Mesothelial cell of epicardium (in vitro differentiated cells): ENCODE data around the gene DNA2. TPM values are rescaled to one million over a fixed set of nuclear protein-coding genes. Genes with fewer than 3 reads are reported as not detected.
A peak's percentile ranks its signal among the peaks of the same experiment; 100 is the strongest.

Experiments used
- DNase-seq, 2 experiments: peaks; one replicate each; pipeline ENCODE4 v3.0.0; 2021; ENCODE audit warnings: low spot score in 2 of 2; ENCODE audit not compliant: unreplicated experiment in 2 of 2
- H3K27ac Mint-ChIP-seq: 2 replicates; pipeline ENCODE4 v1.8.0; 2021; ENCODE audit warnings: mixed read lengths
- H3K27me3 Mint-ChIP-seq: 2 replicates; pipeline ENCODE4 v1.8.0; 2021; ENCODE audit warnings: low read depth, mixed read lengths
- H3K36me3 Mint-ChIP-seq: 2 replicates; pipeline ENCODE4 v1.8.0; 2021; ENCODE audit warnings: mixed read lengths
- H3K4me1 Mint-ChIP-seq: 2 replicates; pipeline ENCODE4 v1.8.0; 2021; ENCODE audit warnings: mixed read lengths
- H3K4me3 Mint-ChIP-seq: 2 replicates; pipeline ENCODE4 v1.8.0; 2021; ENCODE audit warnings: mild to moderate bottlenecking, moderate library complexity, mixed read lengths
- H3K9me3 Mint-ChIP-seq: 2 replicates; pipeline ENCODE4 v1.8.0; 2021; ENCODE audit warnings: mixed read lengths
- total RNA-seq: library from RNA; stranded (reverse); gene quantifications from 3 replicates; pipeline ENCODE4 v1.2.1, GENCODE V29; 2021
- TF ChIP-seq, protein P1 (sequence below): fragments of 200-600 bp; sonication (generic); IDR thresholded peaks from one replicate; pipeline ENCODE4 v1.5.0; 2021; ENCODE audit warnings: antibody characterized with exemption; ENCODE audit not compliant: unreplicated experiment

Gene DNA2
- total RNA-seq, 1 donor from 2014 or later, result 14.4 TPM

DNA sequence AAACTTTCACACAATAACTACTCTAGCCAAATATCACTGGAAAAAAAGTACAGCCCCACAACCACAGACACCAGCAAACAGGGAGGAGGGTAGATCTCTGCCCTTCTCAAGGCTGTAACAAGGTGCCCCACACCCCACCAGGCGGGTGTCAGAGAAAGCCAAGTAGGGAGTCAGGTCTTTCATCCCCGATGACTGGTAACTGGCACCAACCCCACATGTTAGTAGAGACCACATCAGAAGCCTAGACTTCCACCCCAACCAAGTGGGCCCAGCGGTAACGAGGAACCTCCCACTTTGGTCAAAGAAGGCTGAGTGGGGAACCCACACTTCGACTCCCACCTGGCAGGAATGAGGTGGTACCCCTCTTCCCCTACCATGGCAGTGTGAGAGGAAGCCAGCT is 48.3 kb downstream of the DNA2 start:
- no peaks in the 10 kb centered on the region for H3K27me3 Mint-ChIP-seq
- TF ChIP-seq, protein P1, sequence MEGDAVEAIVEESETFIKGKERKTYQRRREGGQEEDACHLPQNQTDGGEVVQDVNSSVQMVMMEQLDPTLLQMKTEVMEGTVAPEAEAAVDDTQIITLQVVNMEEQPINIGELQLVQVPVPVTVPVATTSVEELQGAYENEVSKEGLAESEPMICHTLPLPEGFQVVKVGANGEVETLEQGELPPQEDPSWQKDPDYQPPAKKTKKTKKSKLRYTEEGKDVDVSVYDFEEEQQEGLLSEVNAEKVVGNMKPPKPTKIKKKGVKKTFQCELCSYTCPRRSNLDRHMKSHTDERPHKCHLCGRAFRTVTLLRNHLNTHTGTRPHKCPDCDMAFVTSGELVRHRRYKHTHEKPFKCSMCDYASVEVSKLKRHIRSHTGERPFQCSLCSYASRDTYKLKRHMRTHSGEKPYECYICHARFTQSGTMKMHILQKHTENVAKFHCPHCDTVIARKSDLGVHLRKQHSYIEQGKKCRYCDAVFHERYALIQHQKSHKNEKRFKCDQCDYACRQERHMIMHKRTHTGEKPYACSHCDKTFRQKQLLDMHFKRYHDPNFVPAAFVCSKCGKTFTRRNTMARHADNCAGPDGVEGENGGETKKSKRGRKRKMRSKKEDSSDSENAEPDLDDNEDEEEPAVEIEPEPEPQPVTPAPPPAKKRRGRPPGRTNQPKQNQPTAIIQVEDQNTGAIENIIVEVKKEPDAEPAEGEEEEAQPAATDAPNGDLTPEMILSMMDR, result no peak
- H3K36me3 Mint-ChIP-seq, result peaks cover 22% of the 10 kb centered on the region
- H3K4me3 Mint-ChIP-seq, result no peak overlapping the region
- no peak overlapping the region for H3K27ac Mint-ChIP-seq
- no peak for DNase-seq
- no peaks in the 10 kb centered on the region for H3K4me1 Mint-ChIP-seq
- H3K9me3 Mint-ChIP-seq, result no peaks in the 10 kb centered on the region

DNA sequence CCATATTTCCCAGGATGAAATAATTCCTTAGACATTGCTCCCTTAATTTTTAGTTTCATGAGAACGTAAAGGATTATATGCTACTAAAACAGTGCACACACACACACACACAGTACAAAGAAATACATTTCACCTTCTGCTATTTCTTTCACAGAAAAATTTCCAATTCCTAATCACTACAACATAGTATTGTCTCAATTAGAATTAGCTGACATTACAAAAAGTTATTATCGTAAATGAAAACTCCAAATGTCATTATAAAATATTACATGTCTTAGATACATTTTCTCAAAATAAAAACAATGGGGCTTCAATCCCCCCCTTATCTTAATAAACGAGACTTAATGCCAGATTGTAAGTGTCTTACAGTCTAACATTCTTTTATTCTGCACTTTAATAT is 52.4 kb downstream of the DNA2 start:
- H3K36me3 Mint-ChIP-seq, result peaks cover 20% of the 10 kb centered on the region
- TF ChIP-seq, protein P1, result no peak
- no peak for DNase-seq
- no peak overlapping the region for H3K4me3 Mint-ChIP-seq
- H3K4me1 Mint-ChIP-seq, result no peaks in the 10 kb centered on the region
- H3K9me3 Mint-ChIP-seq, result peaks cover 3% of the 10 kb centered on the region
- H3K27ac Mint-ChIP-seq, result no peak overlapping the region
- no peaks in the 10 kb centered on the region for H3K27me3 Mint-ChIP-seq

DNA sequence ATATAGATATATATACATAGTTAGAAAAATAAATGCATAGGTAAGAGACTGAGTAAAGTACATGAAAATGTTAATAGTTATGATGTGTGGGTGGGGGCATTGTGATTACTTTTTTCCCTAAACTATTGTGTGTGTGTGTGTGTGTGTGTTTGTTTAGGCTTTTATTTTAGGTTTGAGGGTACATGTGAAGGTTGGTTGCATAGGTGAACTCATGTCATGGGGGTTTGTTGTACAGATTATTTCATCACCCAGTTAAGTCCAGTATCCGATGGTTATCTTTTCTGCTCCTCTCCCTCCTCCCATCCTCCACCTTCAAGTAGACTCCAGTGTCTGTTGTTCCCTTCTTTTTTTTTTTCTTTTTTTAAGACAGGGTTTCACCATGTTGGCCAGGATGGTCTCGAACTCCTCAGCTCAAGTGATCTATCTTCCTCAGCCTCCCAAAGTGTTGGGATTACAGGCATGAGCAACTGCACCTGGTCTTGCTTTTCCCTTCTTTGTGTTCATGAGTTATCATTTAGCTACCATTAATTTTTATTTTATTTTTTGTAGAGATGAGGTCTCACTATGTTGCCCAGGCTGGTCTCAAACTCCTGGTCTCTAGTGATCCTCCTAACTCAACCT is 62.8 kb downstream of the DNA2 start:
- Mint-ChIP-seq H3K9me3 (no peaks in the 10 kb centered on the region), H3K27ac (no peak overlapping the region), H3K27me3 (no peaks in the 10 kb centered on the region), H3K4me3 (peak overlapping the region; percentile 30), H3K4me1 (peaks cover 19% of the 10 kb centered on the region), H3K36me3 (peaks cover 6% of the 10 kb centered on the region)
- TF ChIP-seq, protein P1, result no peak
- no peak for DNase-seq

DNA sequence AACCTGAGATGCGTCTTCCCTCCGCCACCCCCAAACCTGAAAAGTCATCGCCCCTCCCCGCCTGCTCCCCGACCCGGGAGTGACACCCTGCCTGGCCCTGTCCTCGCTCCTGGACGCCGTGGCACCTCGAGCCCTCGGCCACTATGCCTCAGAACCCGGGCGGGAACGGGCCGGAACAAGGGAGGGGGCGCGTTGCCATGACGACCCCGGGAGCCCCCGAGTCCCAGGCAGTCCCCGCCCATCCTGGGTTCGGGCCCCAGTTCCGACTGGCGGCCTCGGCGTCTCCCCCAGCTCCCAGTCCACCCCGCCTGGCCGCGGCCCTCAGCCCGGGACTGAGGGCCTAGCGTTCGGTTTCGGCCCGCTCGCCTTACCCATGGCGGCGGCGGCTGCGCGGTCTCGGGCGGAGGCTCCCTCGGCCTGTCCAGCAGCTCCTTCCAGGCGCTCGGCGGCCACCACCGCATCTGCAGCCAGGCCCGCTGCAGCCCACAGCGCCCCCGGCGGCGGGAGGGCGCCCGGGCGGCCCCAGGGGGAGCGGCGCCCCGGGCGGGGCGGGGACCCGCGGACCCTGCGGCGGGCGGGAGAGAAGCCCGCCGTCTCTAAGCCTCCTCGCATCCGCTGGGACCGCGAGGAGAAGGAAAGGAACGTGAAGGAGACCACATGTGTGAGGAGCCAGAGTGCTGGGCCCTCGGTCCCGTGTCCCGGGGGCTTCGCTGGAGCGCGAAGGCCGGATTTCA is 64.8 kb downstream of the DNA2 start, which contains the start of gene RUFY2:
TSS of gene RUFY2 (minus strand) at position 463 of the 734 bp plus-strand sequence. CDS start at position 375, 88 bp downstream.
- H3K4me3 Mint-ChIP-seq, result peak within 1 kb of the TSS; percentile 91
- H3K27ac Mint-ChIP-seq, result peak within 1 kb of the TSS; percentile 99
- DNase-seq, result peak; percentile 78 to 89
- TF ChIP-seq, protein P1, result peak; percentile 59
- H3K27me3 Mint-ChIP-seq, result no peaks in the 10 kb centered on the region
- H3K9me3 Mint-ChIP-seq, result no peaks in the 10 kb centered on the region
- H3K4me1 Mint-ChIP-seq, result peaks cover 19% of the 10 kb centered on the region
- H3K36me3 Mint-ChIP-seq, result peaks cover 1% of the 10 kb centered on the region

DNA sequence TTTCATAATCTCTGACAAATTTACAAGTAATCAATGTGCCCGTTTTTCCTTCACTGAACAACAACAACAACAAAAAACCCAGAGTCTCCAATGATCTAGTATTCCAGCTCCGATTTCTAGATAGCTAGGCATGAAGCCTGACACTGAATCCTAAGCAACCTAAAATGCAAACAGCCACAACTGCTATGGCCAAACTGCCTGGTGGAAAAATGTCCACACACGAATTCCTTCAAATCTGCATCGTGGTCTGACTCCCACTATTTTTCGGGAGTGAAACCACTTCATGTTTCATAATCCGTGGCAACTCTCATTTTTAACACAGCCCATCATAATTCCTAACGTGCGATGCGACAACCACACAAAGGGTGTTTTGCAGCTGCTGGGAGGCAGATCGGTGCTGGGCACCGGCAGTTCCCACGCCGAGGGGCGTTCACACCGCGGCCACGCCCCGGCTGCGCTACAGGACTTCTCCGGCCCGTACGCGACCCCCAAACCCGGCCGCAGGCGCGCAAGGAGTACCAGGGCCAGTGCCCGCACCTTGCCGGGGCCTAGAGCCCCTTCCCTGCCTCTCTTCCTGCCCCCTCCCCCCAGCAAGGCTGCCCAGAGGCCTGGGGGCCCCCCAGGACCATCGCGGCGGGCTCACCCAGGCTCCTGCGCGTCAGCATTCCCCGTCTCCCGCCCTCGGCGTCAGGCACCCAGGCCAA is 65.5 kb downstream of the DNA2 start:
- H3K9me3 Mint-ChIP-seq, result no peaks in the 10 kb centered on the region
- DNase-seq, result peak; percentile 27 to 70
- H3K27ac Mint-ChIP-seq, result peak overlapping the region; percentile 97
- H3K4me1 Mint-ChIP-seq, result peaks cover 19% of the 10 kb centered on the region
- peaks cover 4% of the 10 kb centered on the region for H3K36me3 Mint-ChIP-seq
- peak overlapping the region; percentile 91 for H3K4me3 Mint-ChIP-seq
- H3K27me3 Mint-ChIP-seq, result no peaks in the 10 kb centered on the region
- TF ChIP-seq, protein P1, result no peak
